ENCODE results near the gene RIPK4.

Gene RIPK4

DNA sequence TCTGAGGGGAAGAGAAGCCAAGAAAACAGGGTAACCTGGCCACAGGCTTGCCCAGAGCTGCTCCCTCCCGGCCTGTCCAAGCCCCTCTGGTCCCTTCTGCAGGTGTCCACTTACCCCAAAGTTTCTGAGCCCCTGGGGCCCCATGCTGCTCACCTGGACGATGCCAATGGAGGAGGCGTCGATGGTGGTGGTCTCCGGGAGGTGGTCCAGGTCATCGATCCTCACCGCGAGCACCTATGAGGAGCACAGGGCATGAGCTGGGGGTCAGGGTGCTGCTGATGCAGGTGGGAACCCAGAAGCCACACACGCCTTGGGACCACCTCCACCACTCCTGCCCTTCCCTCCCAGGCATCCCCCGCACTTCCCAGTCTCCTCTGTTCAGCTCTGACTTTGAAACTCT lies 37.5 kb upstream of the RIPK4 start:
- no peaks in the 10 kb centered on the region for H3K4me1 ChIP-seq (ENCODE audit: control insufficient read depth, low read depth, low read length)
- no peak overlapping the region for H3K4me3 ChIP-seq (ENCODE audit: low read length)
- no peak for DNase-seq

DNA sequence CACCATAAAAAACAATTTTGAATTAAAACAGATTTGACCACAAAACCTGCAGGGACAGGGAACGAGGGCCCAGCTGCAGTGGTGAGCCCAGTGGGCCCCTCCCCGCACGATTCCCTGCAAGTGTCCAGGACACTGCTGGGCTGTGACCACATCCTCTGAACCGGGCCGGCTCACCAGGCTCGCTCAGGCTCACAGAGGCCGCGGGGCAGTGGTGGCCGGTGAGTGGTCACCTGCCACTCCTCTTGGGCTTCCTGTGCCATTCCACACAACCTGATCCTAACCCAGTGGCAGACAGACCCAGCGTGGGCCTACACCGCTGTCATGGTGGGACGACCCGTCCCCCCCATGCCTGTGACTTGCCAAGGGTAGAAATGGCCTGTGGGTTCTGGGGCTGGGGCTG lies 36.5 kb upstream of the RIPK4 start:
- H3K18ac ChIP-seq (ENCODE audit: low read length): no peak overlapping the region
- no peak overlapping the region for H4K8ac ChIP-seq (ENCODE audit: low read depth, low read length)
- H4K5ac ChIP-seq (ENCODE audit: low read length): no peak overlapping the region
- H3K4me2 ChIP-seq (ENCODE audit: low read length): no peak overlapping the region
- no peak overlapping the region for H3K4me3 ChIP-seq (ENCODE audit: low read length)
- H2AK5ac ChIP-seq (ENCODE audit: low read length): no peak overlapping the region
- DNase-seq: no peak
- H3K23ac ChIP-seq (ENCODE audit: low read length): no peak overlapping the region
- H3K4ac ChIP-seq (ENCODE audit: low read depth, low read length): no peak overlapping the region
- no peak overlapping the region for H3K27ac ChIP-seq (ENCODE audit: low read depth, low read length)
- no peak overlapping the region for H2BK120ac ChIP-seq (ENCODE audit: low read depth, low read length)
- no peaks in the 10 kb centered on the region for H3K27me3 ChIP-seq (ENCODE audit: insufficient read depth, low read length, poor library complexity)
- WGBS (ENCODE audit: extremely low coverage, insufficient coverage, low lambda C conversion rate): no CpG with 5 or more reads among the region's 13 CpGs
- no peak overlapping the region for H2BK15ac ChIP-seq (replicated peaks; ENCODE audit: low read depth)
- no peaks in the 10 kb centered on the region for H3K79me1 ChIP-seq (ENCODE audit: low read length)
- H2BK5ac ChIP-seq (ENCODE audit: low read length): no peak overlapping the region
- no peaks in the 10 kb centered on the region for H3K4me1 ChIP-seq (ENCODE audit: control insufficient read depth, low read depth, low read length)
- H3K36me3 ChIP-seq (ENCODE audit: control insufficient read depth, insufficient read depth, low read length): no peaks in the 10 kb centered on the region
- H3K56ac ChIP-seq (ENCODE audit: low read length): no peak overlapping the region
- no peak overlapping the region for H3K9ac ChIP-seq (ENCODE audit: low read length)
- H3K79me2 ChIP-seq (ENCODE audit: control insufficient read depth, insufficient read depth, low read length): no peaks in the 10 kb centered on the region

More for the DNA sequence above, 37.5 kb upstream of the RIPK4 start:
- WGBS (ENCODE audit: extremely low coverage, insufficient coverage, low lambda C conversion rate): no CpG with 5 or more reads among the region's 10 CpGs
- Histone ChIP-seq H2BK5ac (ENCODE audit: low read length) (no peak overlapping the region), H3K4ac (ENCODE audit: low read depth, low read length) (no peak overlapping the region), H3K79me1 (ENCODE audit: low read length) (no peaks in the 10 kb centered on the region), H3K4me2 (ENCODE audit: low read length) (no peak overlapping the region), H3K79me2 (ENCODE audit: control insufficient read depth, insufficient read depth, low read length) (no peaks in the 10 kb centered on the region), H2AK5ac (ENCODE audit: low read length) (no peak overlapping the region), H3K18ac (ENCODE audit: low read length) (no peak overlapping the region), H3K23ac (ENCODE audit: low read length) (no peak overlapping the region), H2BK15ac (replicated peaks; ENCODE audit: low read depth) (no peak overlapping the region), H4K5ac (ENCODE audit: low read length) (no peak overlapping the region), H3K27ac (ENCODE audit: low read depth, low read length) (no peak overlapping the region), H3K27me3 (ENCODE audit: insufficient read depth, low read length, poor library complexity) (no peaks in the 10 kb centered on the region), H4K8ac (ENCODE audit: low read depth, low read length) (no peak overlapping the region), H2BK120ac (ENCODE audit: low read depth, low read length) (no peak overlapping the region), H3K9ac (ENCODE audit: low read length) (no peak overlapping the region), H3K56ac (ENCODE audit: low read length) (no peak overlapping the region), H3K36me3 (ENCODE audit: control insufficient read depth, insufficient read depth, low read length) (no peaks in the 10 kb centered on the region)

DNA sequence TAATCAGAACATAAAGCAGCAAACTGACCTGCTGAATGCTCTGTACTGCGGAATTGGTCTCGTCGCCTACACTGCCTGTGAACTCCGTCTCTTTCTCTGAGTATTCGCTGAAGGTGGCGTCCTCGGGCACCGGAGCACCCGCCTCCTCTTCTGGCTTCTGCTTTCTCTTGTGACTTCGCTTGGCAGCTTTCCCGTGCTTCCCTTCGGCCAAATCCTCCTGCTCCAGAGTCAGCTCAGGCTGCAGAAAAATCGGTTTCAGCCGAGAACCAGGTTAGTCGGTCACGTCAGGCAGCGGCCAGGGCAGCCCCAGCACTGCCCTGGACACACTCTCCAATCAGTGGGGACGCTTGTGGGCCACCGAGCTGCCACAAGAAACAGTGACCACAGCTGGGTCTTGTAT lies 35.8 kb upstream of the RIPK4 start:
- Histone ChIP-seq H3K36me3 (ENCODE audit: control insufficient read depth, insufficient read depth, low read length) (no peaks in the 10 kb centered on the region), H3K23ac (ENCODE audit: low read length) (no peak overlapping the region), H4K8ac (ENCODE audit: low read depth, low read length) (no peak overlapping the region), H3K79me2 (ENCODE audit: control insufficient read depth, insufficient read depth, low read length) (no peaks in the 10 kb centered on the region), H2BK15ac (replicated peaks; ENCODE audit: low read depth) (no peak overlapping the region), H3K4me3 (ENCODE audit: low read length) (no peak overlapping the region), H3K9ac (ENCODE audit: low read length) (no peak overlapping the region), H3K4me1 (ENCODE audit: control insufficient read depth, low read depth, low read length) (no peaks in the 10 kb centered on the region), H3K56ac (ENCODE audit: low read length) (no peak overlapping the region), H3K18ac (ENCODE audit: low read length) (no peak overlapping the region), H3K4me2 (ENCODE audit: low read length) (no peak overlapping the region), H3K79me1 (ENCODE audit: low read length) (no peaks in the 10 kb centered on the region), H2BK5ac (ENCODE audit: low read length) (no peak overlapping the region), H4K5ac (ENCODE audit: low read length) (no peak overlapping the region), H3K4ac (ENCODE audit: low read depth, low read length) (no peak overlapping the region), H3K27me3 (ENCODE audit: insufficient read depth, low read length, poor library complexity) (no peaks in the 10 kb centered on the region), H2BK120ac (ENCODE audit: low read depth, low read length) (no peak overlapping the region), H3K27ac (ENCODE audit: low read depth, low read length) (no peak overlapping the region), H2AK5ac (ENCODE audit: low read length) (no peak overlapping the region)
- no peak for DNase-seq
- WGBS (ENCODE audit: extremely low coverage, insufficient coverage, low lambda C conversion rate): no CpG with 5 or more reads among the region's 19 CpGs

DNA sequence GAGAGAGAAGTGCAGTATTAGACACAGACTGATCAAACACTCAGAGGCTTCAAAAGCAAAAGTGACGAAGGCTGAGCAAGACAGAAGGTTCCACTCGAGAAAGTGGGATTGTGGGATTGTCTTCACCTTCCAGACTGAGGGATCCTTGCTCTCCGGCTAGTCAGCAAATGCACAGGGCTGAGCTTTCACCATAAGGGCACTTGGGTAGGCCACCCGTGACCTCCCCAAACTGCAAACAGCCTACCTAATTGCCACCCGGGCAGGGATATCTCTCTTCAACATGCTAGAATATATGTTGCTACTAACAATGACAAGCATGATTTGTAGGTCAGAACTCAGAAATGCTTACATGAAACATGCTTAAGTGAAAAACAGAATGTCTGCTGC lies 35.3 kb upstream of the RIPK4 start:
- no peak overlapping the region for H3K56ac ChIP-seq (ENCODE audit: low read length)
- no peaks in the 10 kb centered on the region for H3K27me3 ChIP-seq (ENCODE audit: insufficient read depth, low read length, poor library complexity)
- WGBS (ENCODE audit: extremely low coverage, insufficient coverage, low lambda C conversion rate): no CpG with 5 or more reads among the region's 5 CpGs
- no peak overlapping the region for H2AK5ac ChIP-seq (ENCODE audit: low read length)
- H3K79me1 ChIP-seq (ENCODE audit: low read length): no peaks in the 10 kb centered on the region
- no peak overlapping the region for H3K9ac ChIP-seq (ENCODE audit: low read length)
- H3K18ac ChIP-seq (ENCODE audit: low read length): no peak overlapping the region
- no peak overlapping the region for H3K4me3 ChIP-seq (ENCODE audit: low read length)
- H2BK15ac ChIP-seq (replicated peaks; ENCODE audit: low read depth): no peak overlapping the region
- H3K36me3 ChIP-seq (ENCODE audit: control insufficient read depth, insufficient read depth, low read length): no peaks in the 10 kb centered on the region
- H3K4ac ChIP-seq (ENCODE audit: low read depth, low read length): no peak overlapping the region
- H3K4me1 ChIP-seq (ENCODE audit: control insufficient read depth, low read depth, low read length): no peaks in the 10 kb centered on the region
- H3K79me2 ChIP-seq (ENCODE audit: control insufficient read depth, insufficient read depth, low read length): no peaks in the 10 kb centered on the region
- no peak overlapping the region for H2BK120ac ChIP-seq (ENCODE audit: low read depth, low read length)
- no peak overlapping the region for H4K5ac ChIP-seq (ENCODE audit: low read length)
- H4K8ac ChIP-seq (ENCODE audit: low read depth, low read length): no peak overlapping the region
- no peak overlapping the region for H3K4me2 ChIP-seq (ENCODE audit: low read length)
- no peak overlapping the region for H2BK5ac ChIP-seq (ENCODE audit: low read length)
- no peak overlapping the region for H3K23ac ChIP-seq (ENCODE audit: low read length)
- no peak overlapping the region for H3K27ac ChIP-seq (ENCODE audit: low read depth, low read length)
- DNase-seq: no peak

DNA sequence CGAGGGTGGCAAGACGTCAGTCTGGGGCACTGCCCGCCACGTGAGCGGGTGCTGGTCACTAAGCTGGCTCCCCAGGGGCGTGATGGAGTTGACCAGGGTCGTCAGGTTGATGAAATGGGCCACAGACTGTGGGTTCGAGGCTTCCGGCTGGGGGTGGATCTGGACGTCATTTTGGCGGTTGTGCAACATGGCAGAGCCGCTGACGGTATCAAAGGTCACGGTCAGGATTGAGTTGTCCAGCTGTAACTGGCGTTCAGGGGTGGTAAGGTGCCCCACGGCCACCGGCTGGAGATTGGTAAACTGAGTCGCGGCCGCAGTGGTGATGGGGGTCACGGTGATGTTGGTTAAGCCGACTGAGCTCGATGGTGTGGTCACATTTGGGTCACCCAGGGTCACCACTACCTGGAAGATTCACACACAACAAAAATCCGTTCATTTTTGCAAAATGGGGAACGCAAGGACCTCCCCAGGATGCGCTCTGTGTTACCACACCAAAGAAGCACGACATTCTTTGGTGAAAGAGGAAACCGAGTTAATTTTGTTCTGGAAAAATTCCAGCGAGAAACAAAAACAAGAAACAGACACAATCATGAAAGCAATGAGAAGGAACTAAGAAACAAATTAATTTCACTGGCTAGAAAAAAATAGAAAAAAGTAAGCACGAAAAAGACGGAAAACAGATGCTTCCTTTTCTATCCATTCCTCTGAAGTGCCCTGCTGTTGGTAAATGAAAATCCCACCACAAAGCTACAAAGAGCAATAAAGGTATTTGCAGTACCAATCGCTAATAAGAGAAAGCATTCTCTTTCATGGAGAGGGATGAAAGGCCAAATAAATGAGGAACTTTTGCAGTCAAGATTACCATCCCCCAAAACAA lies 34.7 kb upstream of the RIPK4 start:
- no peak overlapping the region for H3K23ac ChIP-seq (ENCODE audit: low read length)
- H2BK5ac ChIP-seq (ENCODE audit: low read length): no peak overlapping the region
- H2BK15ac ChIP-seq (replicated peaks; ENCODE audit: low read depth): no peak overlapping the region
- no peak overlapping the region for H3K56ac ChIP-seq (ENCODE audit: low read length)
- H2AK5ac ChIP-seq (ENCODE audit: low read length): no peak overlapping the region
- DNase-seq: no peak
- H3K36me3 ChIP-seq (ENCODE audit: control insufficient read depth, insufficient read depth, low read length): no peaks in the 10 kb centered on the region
- H3K4me1 ChIP-seq (ENCODE audit: control insufficient read depth, low read depth, low read length): no peaks in the 10 kb centered on the region
- no CpG with 5 or more reads among the region's 32 CpGs for WGBS (ENCODE audit: extremely low coverage, insufficient coverage, low lambda C conversion rate)
- no peak overlapping the region for H4K5ac ChIP-seq (ENCODE audit: low read length)
- H3K4ac ChIP-seq (ENCODE audit: low read depth, low read length): no peak overlapping the region
- H3K79me1 ChIP-seq (ENCODE audit: low read length): no peaks in the 10 kb centered on the region
- H3K18ac ChIP-seq (ENCODE audit: low read length): no peak overlapping the region
- no peak overlapping the region for H2BK120ac ChIP-seq (ENCODE audit: low read depth, low read length)
- H3K27ac ChIP-seq (ENCODE audit: low read depth, low read length): no peak overlapping the region
- no peak overlapping the region for H3K9ac ChIP-seq (ENCODE audit: low read length)
- H3K4me3 ChIP-seq (ENCODE audit: low read length): no peak overlapping the region
- H3K4me2 ChIP-seq (ENCODE audit: low read length): no peak overlapping the region
- H3K27me3 ChIP-seq (ENCODE audit: insufficient read depth, low read length, poor library complexity): no peaks in the 10 kb centered on the region
- H4K8ac ChIP-seq (ENCODE audit: low read depth, low read length): no peak overlapping the region
- H3K79me2 ChIP-seq (ENCODE audit: control insufficient read depth, insufficient read depth, low read length): no peaks in the 10 kb centered on the region
